ENCODE data around the gene DYRK1A.

- TF ChIP-seq POLR2AphosphoS5 (IDR thresholded peaks at IDR 0.05) (no peak), CTCF (IDR thresholded peaks at IDR 0.05) (no peak), POLR2A (IDR thresholded peaks at IDR 0.05) (no peak)
Observed at GRCh38 chr21:37503848-37504467, 137.4 kb downstream of the DYRK1A start.

Measured in suprapubic skin (tissue), 4 donors.